Activated CD4-positive, alpha-beta T cell treated with anti-CD3 and anti-CD28 coated beads, Interleukin-2, amount 50 U/mL, for 48 hours (primary cell): Measurements from ENCODE around the gene SLC25A51.

Experiments
- DNase-seq, 2 experiments: peaks; one replicate each; pipeline ENCODE4 v3.0.0-alpha.2; 2020

Gene SLC25A51, protein sequence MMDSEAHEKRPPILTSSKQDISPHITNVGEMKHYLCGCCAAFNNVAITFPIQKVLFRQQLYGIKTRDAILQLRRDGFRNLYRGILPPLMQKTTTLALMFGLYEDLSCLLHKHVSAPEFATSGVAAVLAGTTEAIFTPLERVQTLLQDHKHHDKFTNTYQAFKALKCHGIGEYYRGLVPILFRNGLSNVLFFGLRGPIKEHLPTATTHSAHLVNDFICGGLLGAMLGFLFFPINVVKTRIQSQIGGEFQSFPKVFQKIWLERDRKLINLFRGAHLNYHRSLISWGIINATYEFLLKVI

DNA sequence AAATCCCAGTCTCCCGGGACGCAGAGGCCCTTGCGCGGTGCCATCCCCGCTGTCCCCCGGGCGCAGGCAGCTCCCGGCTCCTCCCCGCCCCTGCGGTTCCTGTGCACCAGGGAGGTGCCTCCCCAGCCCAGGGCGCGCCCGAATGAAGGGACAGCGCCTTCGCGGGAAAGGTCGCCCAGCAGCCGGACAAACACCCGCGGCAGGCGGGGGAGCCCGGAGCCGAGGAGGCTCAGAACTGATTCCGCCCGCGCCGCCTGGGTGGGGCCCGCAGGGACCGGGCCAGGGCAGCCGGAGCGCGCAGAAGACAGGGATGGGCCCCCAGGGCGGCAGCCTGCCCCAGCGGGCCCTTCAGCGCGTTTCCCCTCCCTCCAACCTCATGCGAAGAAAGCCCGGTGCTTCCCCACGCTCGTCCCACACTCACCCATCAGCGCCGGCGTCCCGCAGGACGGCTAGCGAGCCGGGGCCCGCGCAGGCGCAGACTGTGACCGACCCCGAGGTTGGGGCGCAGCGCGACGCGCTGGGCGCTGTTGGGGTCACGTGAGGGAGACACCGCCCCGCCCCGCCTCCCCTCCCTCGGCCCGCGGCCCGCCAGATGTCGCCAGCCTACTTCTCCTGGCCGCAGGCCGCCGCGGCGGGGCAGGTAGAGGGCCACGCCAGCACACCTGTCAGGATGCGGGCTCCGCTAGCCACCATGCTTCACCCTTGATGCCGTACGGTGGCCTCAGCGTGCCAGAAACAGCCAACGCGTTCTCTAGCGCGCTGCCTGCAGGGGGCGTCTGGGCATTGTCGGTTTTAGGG lies at the start of gene SLC25A51:
Gene SLC25A51 (minus strand): TSS at position 481 of the 798 bp plus-strand sequence. CDS start 15,577 bp downstream, outside the sequence.
- peak; percentile 97 for DNase-seq

DNA sequence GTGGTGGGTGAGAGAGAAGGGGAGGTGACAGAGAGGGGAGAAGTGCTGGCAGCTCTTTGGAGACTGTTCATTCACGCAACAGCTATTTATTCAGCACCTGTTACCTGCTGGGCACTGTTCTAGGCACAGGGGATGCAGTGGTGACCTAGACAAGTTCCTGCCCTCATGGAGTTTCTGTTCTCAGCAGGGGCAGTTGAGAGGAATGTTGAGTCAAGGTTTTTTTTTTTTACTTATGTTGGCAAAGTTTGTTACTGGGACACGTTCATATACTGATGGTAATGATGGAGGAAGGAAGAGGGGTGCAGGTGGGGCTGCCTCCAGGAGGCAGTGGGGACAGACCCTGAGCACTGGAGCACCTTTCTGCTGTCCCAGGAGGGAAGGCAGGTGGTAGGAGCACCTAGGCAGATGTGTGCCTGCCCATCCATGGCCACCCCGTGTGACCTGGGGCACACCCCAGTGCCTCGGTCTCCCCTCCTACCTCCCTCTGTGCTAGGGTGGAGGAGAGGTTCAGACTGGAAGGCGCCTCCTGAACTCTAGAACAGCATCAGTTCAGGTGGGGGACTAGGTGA lies 49.4 kb upstream of the SLC25A51 start:
- DNase-seq = no peak

DNA sequence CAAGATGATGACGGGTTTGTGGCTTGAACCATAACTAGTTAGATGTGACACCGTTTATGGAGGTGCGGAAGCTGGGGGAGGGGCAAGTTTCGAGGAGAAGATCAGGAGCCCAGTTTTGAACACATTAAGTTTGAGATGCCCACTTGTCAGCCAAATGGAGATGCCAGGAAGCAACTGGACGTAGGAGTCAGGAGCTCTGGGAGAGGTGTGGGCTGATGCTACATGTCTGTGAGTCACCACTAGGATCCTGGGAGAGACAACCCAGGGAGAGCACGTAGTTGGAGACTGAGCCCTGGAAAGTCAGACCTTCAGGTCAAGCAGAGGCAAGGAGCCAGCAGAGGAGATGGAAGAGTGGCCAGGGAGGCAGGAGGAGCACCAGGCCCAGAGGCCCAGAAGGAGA lies 48.8 kb upstream of the SLC25A51 start:
- DNase-seq = no peak

DNA sequence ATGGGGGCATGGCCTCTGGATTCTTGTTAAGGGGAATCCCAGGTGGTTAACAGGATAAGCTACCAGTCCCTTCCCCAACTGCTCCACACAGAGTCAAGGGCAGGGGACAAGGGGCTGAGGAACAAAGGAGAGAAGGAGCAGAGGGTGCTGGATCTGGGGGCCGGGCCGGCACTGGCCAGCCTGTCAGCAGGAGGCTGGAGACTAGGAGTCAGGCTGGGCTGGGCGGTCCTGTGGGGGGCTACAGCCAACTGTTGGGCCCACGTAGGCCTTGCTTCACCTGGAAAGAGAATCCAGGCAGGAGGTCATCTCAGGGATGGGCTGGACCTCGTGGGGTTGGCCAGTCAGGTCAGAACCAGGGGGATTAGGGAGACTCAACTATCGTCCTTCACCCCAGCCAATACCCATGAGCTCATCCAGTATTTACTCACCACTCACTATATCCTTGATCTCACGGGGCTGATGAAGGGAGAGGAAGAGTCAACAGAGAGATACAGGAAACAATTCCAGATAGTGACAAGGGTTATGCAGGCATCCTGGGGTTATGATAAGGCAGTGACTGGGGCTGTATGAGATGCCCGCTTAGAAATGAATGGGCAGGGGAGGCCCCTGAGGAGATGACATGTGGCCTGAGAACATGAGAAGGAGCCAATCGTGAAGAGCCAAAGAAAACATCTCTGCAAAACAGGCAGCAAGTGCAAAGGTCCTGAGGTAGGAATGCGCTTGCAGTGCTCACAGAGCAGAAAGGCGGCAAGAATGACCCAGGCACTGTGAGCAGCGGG lies 47.9 kb upstream of the SLC25A51 start:
- DNase-seq = no peak

DNA sequence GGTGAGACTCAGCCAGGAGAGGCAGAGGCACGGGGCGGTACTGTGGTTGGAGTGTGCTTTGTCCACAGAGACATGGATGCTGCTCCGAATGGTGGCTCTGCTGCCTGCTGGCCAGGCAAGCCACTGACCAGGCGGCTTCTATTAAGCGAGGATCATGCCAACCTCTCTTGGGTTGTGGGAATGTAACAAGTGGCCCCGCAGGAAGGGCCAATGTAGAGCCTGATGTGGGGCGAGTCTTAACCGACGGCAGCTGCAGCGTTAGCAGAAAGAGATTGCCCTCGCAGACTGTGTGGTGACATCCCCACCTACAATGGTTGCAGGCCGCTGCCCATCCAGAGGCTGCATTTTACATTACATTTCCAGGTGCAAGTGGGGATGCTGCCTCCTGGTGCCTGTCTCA lies 46.6 kb upstream of the SLC25A51 start:
- DNase-seq = no peak

DNA sequence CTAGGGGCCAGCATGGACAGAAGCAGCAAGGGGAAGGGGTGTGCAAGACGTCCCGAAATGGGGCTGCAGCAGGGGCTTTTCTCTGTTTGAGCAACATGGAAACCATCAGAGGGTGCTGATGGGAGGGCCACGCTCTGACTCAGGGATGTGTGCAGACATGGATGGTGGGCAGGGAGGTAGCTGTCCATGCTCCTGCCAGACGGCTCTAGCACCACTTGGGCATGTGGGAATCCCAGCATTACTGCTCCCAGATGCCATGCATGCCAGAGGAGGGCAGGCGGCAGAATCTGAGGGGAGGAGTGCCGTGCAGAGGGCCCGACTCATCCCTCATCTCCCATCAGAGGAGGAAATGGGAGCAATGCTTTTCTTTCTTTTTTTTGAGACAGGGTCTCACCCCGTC lies 45.6 kb upstream of the SLC25A51 start:
- DNase-seq = no peak

DNA sequence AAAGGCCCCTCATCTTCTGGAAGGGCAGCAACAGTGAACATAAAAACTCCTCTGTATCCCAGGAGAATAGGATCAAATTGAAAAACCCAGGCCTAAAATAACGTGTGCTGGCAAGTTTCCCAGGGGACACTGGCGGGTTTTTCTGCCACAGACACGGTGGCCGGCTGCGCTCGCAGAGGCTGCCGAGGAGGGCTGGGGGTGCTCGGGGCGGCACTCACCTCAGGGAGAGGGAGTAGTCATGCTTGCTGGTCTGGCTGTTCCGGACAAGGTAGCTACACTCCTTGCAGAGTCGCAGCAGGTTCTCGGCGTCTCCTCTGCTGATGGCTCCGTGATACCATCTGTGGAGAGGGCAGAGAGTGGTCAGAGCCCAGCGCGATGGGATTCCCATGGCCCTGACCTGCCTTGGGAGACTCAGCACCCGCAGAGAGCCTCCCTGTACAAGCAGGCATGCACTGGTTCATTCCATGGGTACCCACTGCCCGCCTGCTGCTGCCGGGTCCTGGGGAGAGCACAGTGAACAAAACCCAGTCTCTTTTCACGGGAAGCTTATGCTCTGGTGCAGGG lies 44.6 kb upstream of the SLC25A51 start:
- no peak for DNase-seq

DNA sequence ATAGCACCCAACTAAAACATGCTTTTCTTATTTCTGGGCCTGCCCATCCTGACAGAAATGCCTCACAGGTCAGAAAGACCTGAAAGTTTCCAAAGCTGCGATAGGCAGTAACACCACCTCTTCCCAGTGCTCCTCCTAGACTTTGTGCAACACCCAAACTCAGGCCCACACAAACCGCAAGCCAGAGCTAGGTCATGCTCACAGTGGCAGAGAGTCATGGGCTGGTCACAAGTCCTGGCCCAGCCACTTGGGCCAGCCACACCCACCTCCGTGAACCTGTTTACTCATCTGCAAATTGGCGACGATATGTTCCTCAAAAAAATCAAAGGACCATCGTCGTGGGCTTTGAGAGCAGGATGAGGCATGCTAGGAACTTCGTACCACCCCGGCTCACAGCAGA lies 44.0 kb upstream of the SLC25A51 start:
- no peak for DNase-seq

DNA sequence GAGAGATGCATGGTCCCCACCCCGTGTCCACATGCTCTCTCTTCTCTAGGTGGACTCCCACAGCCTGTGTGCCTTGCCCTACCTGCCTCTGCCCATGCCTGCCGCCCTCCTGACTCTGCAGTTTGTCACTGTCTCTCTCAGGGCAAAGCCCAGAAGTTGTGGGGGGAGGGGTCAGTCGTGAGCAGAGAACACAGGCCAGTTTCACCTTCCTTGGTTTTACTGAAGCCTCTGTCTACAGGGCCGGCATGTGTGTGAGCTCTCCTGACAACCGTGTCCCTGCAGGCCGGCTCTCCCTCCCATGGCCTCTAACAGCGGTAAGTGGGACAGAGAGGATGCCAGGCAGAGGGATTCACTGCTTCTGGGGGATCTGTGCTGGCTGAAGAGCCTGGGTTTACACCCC lies 43.5 kb upstream of the SLC25A51 start:
- no peak for DNase-seq

DNA sequence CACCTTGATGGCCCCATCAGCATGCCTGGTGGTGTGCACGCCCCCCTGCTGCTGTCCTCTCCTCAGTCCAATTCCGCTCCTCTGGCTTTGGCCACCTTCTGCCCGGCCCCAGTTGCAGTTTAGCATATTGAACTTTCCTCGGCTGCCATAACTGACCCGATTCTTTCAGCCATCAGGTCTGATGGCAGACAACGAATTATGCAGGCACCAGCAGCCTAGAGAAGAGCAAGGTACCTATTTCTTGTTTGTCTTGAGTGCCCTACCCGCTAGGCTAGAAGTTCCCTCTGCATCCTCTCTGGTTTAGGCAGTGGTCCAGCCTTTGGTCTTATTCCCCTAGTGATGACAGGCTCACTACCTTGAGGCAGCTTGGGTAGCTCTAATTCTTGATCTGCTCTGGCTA lies 43.0 kb upstream of the SLC25A51 start:
- no peak for DNase-seq

DNA sequence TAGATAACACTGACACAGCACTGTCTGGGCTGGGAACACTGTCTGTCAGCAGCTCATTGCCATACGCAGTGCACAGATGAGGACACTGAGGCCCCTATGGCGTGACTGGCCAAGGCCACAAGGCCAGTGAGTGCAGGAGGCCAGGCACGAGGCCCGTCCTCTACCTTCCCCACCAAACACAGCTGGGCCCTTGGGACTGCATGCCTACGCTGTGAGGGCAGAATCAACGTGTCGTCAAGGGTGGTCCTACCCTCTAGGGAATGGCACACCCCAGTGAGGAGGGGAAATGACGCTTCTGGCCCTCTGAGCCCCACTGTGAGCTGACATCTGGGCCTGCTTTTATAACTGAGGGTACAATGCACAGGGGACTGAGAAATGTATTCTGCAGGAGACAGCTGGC lies 42.1 kb upstream of the SLC25A51 start:
- no peak for DNase-seq

DNA sequence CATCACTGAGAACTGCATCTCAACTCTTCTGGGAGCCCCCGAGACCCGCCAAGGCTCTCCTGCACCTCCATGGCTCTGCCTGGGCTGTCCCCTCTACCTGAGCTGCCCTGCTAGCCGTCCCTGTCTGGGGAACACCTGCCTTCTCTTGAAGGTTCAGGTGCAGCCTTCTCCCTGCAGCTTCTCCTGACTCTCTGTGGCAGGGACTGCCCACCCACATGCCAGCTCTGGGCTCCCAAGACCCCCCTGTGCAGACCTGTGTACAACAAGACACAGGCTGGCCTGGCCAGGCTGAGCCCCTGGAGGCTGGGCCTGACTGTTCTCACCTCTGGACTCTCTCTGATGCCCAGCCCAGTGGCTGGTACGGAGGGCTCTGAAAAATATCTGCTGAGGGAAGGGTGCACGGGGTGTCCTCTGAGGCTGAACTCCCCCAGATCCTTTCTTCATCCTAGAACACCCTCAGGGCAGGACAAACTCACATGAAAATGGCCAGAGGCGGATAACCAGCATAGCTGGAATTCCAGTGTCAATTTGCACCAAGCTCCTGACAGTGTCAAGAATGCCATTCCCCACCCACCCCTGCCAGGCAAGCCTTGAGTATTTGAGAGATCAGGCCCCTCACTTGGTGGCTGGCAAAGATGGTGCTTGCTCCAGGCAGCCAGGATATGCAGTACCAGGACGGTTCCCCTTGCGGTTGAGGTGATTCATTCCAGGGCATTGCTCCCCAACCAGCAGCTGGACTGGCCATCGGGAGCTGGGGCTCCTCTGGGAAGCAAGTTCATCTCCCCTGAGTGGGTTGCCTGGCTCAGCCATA lies 40.9 kb upstream of the SLC25A51 start:
- no peak for DNase-seq

DNA sequence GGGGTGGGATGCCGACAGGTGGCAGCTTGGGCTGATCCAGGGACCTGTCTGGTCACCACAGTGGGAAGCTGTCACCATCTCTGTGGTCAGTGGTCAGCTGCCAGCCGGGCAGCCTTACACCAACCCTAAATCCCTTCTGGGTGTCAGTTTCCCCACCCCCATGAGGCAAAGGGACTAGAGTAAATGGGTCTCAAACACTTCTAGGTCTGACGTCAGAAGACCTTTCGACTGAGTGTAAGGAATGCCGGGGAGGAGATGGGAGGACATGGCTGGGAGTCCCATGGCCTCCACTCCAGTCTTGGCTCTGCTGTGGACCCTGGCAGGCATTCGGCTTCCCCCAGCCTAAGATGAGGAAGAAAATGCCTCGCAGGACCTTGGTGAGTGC lies 40.3 kb upstream of the SLC25A51 start:
- DNase-seq = no peak

DNA sequence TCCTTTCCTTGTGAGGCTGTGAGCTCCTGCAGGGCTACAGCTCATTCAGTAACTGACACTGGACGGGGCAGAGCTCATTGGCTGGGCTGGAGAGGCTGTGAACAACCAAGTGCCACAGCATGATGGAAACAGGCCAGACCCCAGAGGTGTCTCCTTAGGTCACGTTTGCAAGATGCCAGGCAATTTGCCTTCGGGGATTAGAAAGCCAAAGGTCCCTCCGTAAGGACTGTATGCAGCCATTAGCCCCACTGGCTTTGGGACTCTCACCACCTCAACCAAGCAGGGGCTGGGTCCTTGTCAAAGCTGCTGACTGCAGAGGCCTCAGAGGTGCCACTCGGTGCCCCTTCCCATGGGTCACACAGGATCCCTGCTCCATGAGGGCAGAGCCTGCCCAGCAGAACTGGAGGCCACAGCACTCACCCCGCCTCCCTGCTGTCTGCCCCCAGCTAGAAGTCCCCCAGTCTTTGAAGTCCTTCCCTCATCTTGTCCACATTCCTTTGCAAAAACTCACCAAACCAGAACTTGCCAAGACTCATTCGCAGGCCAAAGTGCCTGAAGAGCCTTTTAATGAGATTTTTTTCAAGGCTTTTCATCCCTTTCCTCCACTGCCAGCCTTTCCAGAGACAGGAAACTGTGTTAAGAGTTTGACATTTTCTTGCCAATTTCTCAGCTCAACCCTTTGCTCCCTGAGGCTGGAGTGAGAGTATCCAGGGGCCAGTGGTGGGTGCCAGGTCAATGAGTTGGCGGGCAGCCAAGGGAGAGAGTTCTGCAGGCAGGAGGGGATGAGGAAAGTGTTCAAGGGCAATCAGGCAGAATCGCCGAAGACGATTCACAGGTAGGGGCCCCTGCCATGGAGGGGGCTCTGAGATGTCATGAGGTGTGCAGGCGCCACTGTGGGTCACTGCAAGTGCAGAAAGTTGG lies 39.7 kb upstream of the SLC25A51 start:
- no peak for DNase-seq

DNA sequence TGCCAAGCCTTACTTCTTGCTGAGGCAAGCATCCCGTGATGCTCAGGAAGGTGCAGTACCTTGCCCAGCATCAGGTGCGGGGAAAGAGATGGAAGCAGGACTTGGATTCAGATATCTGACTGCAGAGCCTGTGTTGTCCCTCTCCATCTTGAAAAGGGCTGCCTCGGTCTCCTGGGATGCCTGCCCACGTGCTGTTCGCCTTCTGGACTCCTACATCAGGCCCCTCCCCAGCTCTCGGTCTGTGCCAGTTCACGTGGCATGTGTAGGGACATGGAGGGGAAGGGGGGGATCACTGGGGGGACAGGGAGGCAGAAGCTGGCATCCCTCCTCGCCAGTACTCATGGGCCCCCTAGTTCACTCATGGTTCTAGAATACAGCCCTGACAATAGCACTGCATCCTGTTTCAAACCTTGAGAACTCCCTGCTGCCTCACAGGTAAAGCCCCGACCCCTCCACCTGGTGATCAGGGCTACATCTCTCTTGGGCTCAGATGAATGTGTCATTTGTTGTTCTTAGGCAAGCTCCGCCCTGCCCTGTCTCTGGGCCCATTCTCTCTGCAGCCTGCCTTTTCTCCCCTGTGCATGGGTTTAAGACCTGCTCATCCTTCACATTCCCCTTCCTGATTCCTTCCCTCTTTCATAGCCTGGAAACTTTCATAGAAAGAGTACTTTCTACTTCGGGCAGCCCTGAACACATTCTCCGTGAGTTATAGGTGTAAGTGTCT lies 38.9 kb upstream of the SLC25A51 start:
- DNase-seq = no peak

DNA sequence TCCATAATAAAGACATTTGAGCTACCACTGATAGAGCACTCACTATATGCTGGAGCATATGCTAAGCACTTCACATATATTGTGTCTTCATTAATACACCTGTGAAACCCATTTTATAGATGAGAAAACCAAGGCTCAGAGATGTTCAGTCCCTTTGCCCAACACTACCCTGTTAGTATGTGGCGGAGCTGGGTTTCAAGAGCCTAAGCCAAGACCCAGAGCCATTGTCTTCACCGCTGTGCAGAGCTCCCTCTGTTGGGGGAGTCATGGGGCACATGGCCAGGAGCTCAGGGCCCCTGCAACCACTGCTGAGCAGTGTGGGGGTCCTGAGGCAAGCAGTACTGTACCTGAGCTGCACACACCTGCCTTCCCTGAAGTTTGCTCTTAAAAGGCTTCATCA lies 37.3 kb upstream of the SLC25A51 start:
- DNase-seq = no peak

DNA sequence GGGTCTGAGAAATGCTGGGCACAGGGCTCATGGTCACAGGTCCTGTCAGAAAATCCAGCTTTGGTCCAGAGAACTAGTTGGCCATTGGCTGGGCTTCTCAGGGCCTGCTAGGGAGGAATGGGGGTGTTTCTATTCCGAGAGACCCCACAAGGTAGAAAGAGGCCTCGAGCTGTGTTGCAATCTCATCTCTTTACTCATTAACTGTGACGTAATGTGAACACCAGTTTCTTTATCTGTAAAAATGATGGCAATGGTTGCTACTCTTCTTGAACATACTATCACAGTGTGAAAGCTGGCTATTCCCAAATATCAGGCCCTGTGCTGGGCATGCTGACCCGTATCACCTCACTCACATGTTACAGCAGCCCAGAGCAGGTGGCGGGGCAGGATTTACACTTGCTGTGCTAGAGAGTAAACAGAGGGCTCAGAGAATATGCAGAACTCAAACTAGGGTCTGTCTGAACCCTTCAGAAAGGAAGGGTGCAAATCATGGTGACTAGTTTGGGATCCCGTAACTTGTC lies 35.7 kb upstream of the SLC25A51 start:
- no peak for DNase-seq

DNA sequence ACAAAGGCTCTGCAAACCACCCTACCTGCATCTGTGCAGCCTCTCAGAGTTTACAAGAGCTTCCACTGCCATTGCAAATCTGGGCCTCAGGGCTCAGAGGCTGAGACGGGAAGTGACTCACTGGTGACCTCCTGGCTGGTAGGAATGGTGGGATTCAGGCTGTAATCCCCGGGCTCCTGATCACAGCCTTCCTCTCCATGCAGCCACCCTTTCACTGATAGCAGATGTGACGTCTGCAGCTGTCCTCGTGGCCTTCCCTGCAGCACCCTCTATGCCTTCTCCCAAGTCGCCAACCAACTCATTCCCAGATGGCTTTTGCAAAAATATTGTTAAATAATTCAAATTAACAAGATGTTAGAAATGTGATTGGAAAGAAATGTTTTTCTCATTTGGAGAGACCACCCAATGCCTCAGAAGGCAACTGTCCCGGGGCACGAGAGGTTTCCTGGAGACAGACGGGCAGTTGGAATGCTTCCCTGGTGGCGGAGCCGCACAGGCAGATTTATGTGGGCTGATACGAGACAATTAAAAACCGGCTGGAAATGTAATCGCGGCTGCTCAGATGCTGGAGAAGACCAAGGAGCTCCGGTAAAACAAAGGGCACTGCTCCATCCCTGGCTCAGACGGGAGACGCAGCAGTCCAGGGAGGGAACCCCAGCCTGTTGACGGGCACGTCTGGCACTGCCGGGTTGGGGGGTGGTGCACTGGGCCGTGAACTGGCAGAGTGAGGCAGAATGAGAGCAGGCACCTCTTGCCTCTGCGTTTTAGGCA lies 34.4 kb upstream of the SLC25A51 start:
- no peak for DNase-seq

DNA sequence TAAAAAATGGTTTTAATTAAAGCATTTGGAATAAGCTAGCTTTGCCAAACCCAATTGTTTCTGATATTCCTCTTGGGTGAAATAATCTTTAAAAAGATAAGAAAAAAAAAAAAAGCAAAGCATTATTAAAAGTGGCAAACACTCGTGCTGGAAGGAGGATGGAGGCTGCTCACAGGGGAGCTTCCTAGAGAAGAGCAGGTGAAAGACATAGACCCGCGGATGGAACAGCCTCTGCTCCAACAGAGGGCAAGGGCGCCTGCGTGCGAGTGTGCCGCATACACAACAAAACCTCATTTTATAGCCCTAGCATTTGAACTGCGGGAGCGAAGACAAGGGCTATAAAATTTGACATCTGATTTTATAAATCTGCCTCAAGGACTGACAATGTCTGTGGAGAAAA lies 33.4 kb upstream of the SLC25A51 start:
- no peak for DNase-seq
